ENCODE results near the gene ERICH4. TPM values are rescaled to one million over a fixed set of nuclear protein-coding genes. Genes with fewer than 3 reads are reported as not detected.

Gene ERICH4
- total and polyA plus RNA-seq, 2 donors (not counting 3 experiments of a cell fraction or from before 2014, with no cell fraction given), result not detected

DNA sequence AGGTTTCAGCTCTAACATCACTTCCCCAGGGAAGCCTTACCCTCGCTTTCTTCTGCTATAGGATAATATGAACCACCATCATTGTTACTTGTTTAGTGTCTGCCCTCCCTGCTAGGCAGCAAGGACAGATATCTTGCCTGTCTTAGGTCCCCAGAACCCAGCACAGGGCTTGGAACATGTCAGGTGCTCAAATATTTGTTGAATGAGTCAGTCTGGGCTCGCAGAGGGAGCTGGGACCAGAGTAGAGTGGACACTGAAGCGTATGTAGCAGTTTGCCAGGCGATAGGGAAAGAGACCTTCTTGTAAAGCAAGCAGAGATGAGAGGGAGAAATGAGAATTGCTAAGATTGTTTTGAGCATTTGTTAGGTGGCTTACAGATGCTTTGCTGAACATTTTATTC lies 33.7 kb upstream of the ERICH4 start:
- FAIRE-seq (peak; percentile 47), DNase-seq (ENCODE audit: low read depth, low spot score) (peak; percentile 15)
- peak; percentile 25 for TF ChIP-seq FOS (IDR thresholded peaks at IDR 0.05; ENCODE audit: borderline replicate concordance, insufficient read depth, low read length)
- TF ChIP-seq, protein P1, sequence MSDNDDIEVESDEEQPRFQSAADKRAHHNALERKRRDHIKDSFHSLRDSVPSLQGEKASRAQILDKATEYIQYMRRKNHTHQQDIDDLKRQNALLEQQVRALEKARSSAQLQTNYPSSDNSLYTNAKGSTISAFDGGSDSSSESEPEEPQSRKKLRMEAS (IDR thresholded peaks at IDR 0.05; ENCODE audit: insufficient read depth, insufficient read length), result no peak
- Histone ChIP-seq H3K27me3 (ENCODE audit: control insufficient read depth in 2 of 2, insufficient read depth in 2 of 2, low read length in 2 of 2) (no peaks in the 10 kb centered on the region), H3K36me3 (ENCODE audit: control insufficient read depth in 2 of 2, extremely low read depth in 1 of 2, insufficient read depth in 2 of 2, low read length in 2 of 2) (peaks cover 0 to 9% of the 10 kb centered on the region in 2 experiments), H3K4me2 (ENCODE audit: insufficient read depth, low read length) (no peak overlapping the region), H2AFZ (ENCODE audit: low read depth, low read length) (no peak overlapping the region), H4K20me1 (replicated peaks; ENCODE audit: control insufficient read depth, extremely low read depth, insufficient read depth, low read length) (no peaks in the 10 kb centered on the region), H3K9me1 (replicated peaks; ENCODE audit: control insufficient read depth, extremely low read depth, insufficient read depth, low read length) (no peaks in the 10 kb centered on the region), H3K9me3 (replicated peaks; ENCODE audit: control insufficient read depth, insufficient read depth, low read length) (no peaks in the 10 kb centered on the region), H3K79me2 (ENCODE audit: control insufficient read depth, insufficient read depth, low read length) (no peaks in the 10 kb centered on the region), H3K9ac (replicated peaks; ENCODE audit: extremely low read depth, insufficient read depth, low read length) (no peak overlapping the region), H3K27ac (ENCODE audit: insufficient read depth, low read depth, low read length) (no peak overlapping the region), H3K4me1 (ENCODE audit: control insufficient read depth, extremely low read depth, insufficient read depth, low read length) (peaks cover 12% of the 10 kb centered on the region), H3K4me3 (replicated peaks in 1 of 3; ENCODE audit: insufficient read depth in 1 of 3, low read depth in 1 of 3, low read length in 3 of 3) (no peak overlapping the region)
- BruUV-seq (replicated peaks), result no TSS peak
- ChIA-PET POLR2A (no interaction called here), CTCF (interaction anchor here (1.4 to 4.0 kb wide), 4 partner anchors 8 to 39 kb away, joined by 4 to 20 read pairs (median 10); partner anchors contain the start of gene DMAC2)
- intact Hi-C loops (cut with micrococcal nuclease) (loop anchor here (1.0 kb wide), 1 partner anchor 8 kb away; no protein-coding TSS in a partner anchor), dilution Hi-C loops (cut with MboI; ENCODE audit: extremely low pct_ligation_motif_present, low sequenced_read_pairs) (no loop called here)

DNA sequence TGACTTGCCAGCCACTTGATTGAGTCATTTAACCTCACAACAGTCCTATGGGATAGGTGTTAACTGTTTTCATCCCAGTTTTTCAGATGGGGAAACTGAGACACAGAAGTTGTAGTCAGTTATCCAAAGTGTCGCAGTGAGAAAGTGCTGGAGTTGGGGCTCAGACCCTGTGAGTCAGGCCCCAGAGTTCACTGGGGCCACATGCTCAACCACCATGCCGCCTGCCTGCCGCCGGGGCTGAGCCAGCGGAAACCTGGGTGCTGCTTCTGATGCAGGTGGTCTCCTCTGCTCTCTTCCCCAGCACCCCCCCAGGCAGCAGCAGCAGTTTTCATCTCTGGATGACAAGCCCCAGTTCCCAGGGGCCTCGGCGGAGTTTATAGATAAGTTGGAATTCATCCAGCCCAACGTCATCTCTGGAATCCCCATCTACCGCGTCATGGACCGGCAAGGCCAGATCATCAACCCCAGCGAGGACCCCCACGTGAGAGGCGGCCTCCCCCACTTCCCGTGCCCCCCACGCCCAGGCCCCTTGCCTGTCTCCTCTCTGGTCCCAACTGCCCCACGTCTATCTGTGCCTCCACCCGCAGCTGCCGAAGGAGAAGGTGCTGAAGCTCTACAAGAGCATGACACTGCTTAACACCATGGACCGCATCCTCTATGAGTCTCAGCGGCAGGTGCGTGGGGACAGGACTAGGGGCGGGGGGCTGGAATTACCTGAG lies 32.5 kb upstream of the ERICH4 start:
- POLR2A ChIA-PET, result no interaction called here
- Histone ChIP-seq H3K4me1 (ENCODE audit: control insufficient read depth, extremely low read depth, insufficient read depth, low read length) (peaks cover 12% of the 10 kb centered on the region), H3K36me3 (ENCODE audit: control insufficient read depth in 2 of 2, extremely low read depth in 1 of 2, insufficient read depth in 2 of 2, low read length in 2 of 2) (peaks cover 0 to 17% of the 10 kb centered on the region in 2 experiments), H3K4me2 (ENCODE audit: insufficient read depth, low read length) (no peak overlapping the region), H3K27me3 (ENCODE audit: control insufficient read depth in 2 of 2, insufficient read depth in 2 of 2, low read length in 2 of 2) (no peaks in the 10 kb centered on the region), H2AFZ (ENCODE audit: low read depth, low read length) (no peak overlapping the region), H3K27ac (ENCODE audit: insufficient read depth, low read depth, low read length) (no peak overlapping the region), H3K9me3 (replicated peaks; ENCODE audit: control insufficient read depth, insufficient read depth, low read length) (no peaks in the 10 kb centered on the region), H3K9me1 (replicated peaks; ENCODE audit: control insufficient read depth, extremely low read depth, insufficient read depth, low read length) (no peaks in the 10 kb centered on the region), H4K20me1 (replicated peaks; ENCODE audit: control insufficient read depth, extremely low read depth, insufficient read depth, low read length) (no peaks in the 10 kb centered on the region), H3K79me2 (ENCODE audit: control insufficient read depth, insufficient read depth, low read length) (no peaks in the 10 kb centered on the region), H3K9ac (replicated peaks; ENCODE audit: extremely low read depth, insufficient read depth, low read length) (no peak overlapping the region), H3K4me3 (replicated peaks in 1 of 3; ENCODE audit: insufficient read depth in 1 of 3, low read depth in 1 of 3, low read length in 3 of 3) (no peak overlapping the region)
- intact Hi-C loops (cut with micrococcal nuclease), result no loop called here
- TF ChIP-seq MYC (IDR thresholded peaks at IDR 0.05; ENCODE audit: low read depth, low read length) (no peak), GATA2 (IDR thresholded peaks at IDR 0.05; ENCODE audit: insufficient read depth, insufficient read length, low read depth, low read length) (no peak), FOS (IDR thresholded peaks at IDR 0.05; ENCODE audit: borderline replicate concordance, insufficient read depth, low read length) (no peak), POLR2A (IDR thresholded peaks at IDR 0.05; ENCODE audit: low read depth, low read length) (no peak)
- TF ChIP-seq, protein P1 (IDR thresholded peaks at IDR 0.05; ENCODE audit: insufficient read depth, insufficient read length), result no peak
- BruUV-seq (replicated peaks), result no TSS peak
- FAIRE-seq (no peak), DNase-seq (ENCODE audit: low read depth, low spot score) (no peak)
- CTCF ChIA-PET, result interaction anchor here (4.0 kb wide), 1 partner anchor 21 kb away, joined by 20 read pairs; no protein-coding TSS in a partner anchor
- dilution Hi-C loops (cut with MboI; ENCODE audit: extremely low pct_ligation_motif_present, low sequenced_read_pairs), result no loop called here
